Muscle layer of colon (tissue), 2 donors: ENCODE data around the gene OPA1.

Source experiments
- H3K27ac ChIP-seq: one replicate; pipeline ENCODE4 v1.7.0; 2013; ENCODE audit warnings: low read depth, mild to moderate bottlenecking, low read length, moderate library complexity
- H3K27me3 ChIP-seq, 2 donors: one replicate each; pipeline ENCODE4 v1.7.0; 2013; ENCODE audit warnings: low read length in 2 of 2, mild to moderate bottlenecking in 2 of 2; ENCODE audit not compliant: insufficient read depth in 2 of 2, control insufficient read depth in 1 of 2
- H3K36me3 ChIP-seq: one replicate; pipeline ENCODE4 v1.7.0; 2013; ENCODE audit warnings: mild to moderate bottlenecking, low read length; ENCODE audit not compliant: insufficient read depth
- H3K4me1 ChIP-seq: one replicate; pipeline ENCODE4 v1.7.0; 2013; ENCODE audit warnings: mild to moderate bottlenecking, low read length; ENCODE audit not compliant: insufficient read depth
- H3K4me3 ChIP-seq, 2 donors: one replicate each; pipeline ENCODE4 v1.7.0; 2013; ENCODE audit warnings: low read length in 2 of 2, low read depth in 1 of 2, mild to moderate bottlenecking in 1 of 2, moderate library complexity in 1 of 2
- H3K9ac ChIP-seq: one replicate; pipeline ENCODE4 v1.7.0; 2013; ENCODE audit warnings: low read length
- H3K9me3 ChIP-seq: one replicate; pipeline ENCODE4 v1.7.0; 2013; ENCODE audit warnings: mild to moderate bottlenecking, low read length
- donor health status: abdominal sarcoma.
- donor health status: Adenocarcinoma of cecum.

The OPA1 gene

DNA sequence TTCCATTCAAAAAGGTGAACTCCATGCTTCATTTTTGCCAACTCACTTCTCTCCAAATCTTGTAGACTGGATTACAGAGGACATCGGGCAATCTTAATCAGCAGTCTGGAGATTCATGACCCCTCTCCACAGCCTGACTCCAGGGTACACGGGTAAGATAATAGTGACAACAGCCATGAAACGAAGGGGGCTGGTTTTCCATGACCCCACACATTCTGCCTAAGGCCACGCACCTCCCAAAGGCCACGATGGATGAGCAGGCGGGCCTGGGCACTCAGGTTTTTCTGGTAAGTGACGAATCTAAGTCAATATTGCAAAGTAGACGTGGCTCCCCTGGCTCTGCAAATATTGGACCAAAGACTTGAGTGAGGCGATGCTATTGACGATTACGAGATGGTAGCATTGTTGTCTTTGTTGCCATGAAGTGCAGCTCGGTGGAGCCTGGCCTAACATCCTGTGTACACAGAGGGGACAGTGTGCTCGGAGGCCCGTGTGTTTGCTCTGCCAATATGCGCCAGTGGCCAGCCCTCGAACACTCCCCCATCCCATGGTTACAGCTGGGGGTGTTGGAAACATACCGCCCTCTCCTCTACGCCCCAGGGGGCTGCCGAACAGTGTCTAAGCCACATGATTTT, 119.1 kb downstream of the OPA1 start:
- no peaks in the 10 kb centered on the region for H3K4me1 ChIP-seq
- no peak overlapping the region for H3K4me3 ChIP-seq
- H3K9me3 ChIP-seq: no peaks in the 10 kb centered on the region
- H3K36me3 ChIP-seq: no peaks in the 10 kb centered on the region
- no peak overlapping the region for H3K27ac ChIP-seq
- H3K9ac ChIP-seq: no peak overlapping the region
- H3K27me3 ChIP-seq: no peaks in the 10 kb centered on the region

DNA sequence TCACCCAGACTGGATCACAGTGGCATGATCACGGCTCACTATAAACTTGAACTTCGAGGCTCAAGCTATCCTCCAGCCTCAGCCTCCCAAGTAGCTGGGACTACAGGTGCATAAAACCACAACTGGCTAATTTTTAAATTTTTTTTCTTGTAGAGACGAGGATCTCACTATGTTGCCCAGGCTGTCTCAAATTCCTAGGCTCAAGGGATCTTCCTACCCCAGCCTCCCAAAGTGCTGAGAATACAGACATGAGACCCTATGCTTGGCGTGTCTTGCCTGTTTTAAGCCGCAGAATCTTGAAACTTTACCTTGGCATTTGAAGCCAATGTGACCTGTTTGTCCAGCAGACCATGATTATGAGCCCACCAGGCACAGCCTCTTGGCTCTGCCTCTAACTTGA, 119.9 kb downstream of the OPA1 start:
- no peak overlapping the region for H3K9ac ChIP-seq
- no peaks in the 10 kb centered on the region for H3K27me3 ChIP-seq
- no peaks in the 10 kb centered on the region for H3K4me1 ChIP-seq
- H3K4me3 ChIP-seq: no peak overlapping the region
- H3K36me3 ChIP-seq: no peaks in the 10 kb centered on the region
- no peak overlapping the region for H3K27ac ChIP-seq
- no peaks in the 10 kb centered on the region for H3K9me3 ChIP-seq

DNA sequence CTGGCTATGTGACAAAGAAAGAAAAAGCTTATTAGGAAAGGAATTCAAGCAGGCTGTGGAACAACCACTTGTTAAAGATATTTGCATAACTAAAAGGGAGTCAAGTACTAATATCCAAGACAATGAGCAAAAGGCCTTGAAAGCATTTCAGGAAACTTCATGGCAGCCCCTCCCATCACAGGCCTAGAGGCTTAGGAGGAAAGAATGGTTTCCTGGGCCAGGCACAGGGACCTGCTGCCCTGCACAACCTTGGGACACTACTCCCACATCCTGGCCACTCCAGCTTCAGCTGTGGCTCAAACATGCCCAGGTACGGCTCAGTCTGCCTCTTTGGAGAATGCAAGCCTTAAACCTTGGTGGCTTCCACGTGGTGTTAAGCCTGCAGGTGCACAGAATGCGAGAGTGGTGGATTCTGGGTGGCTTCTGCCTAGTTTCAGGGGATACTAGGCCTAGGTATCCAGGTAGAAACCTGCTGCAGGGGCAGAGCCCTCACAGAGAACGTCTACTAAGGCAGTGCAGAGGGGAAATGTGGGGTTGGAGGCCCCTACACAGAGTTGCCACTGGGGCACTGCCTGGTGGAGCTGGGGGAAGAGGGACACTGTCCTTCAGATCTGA, 121.6 kb downstream of the OPA1 start:
- H3K4me1 ChIP-seq: no peaks in the 10 kb centered on the region
- no peak overlapping the region for H3K9ac ChIP-seq
- H3K36me3 ChIP-seq: no peaks in the 10 kb centered on the region
- H3K27ac ChIP-seq: no peak overlapping the region
- H3K9me3 ChIP-seq: no peaks in the 10 kb centered on the region
- no peaks in the 10 kb centered on the region for H3K27me3 ChIP-seq
- H3K4me3 ChIP-seq: no peak overlapping the region

DNA sequence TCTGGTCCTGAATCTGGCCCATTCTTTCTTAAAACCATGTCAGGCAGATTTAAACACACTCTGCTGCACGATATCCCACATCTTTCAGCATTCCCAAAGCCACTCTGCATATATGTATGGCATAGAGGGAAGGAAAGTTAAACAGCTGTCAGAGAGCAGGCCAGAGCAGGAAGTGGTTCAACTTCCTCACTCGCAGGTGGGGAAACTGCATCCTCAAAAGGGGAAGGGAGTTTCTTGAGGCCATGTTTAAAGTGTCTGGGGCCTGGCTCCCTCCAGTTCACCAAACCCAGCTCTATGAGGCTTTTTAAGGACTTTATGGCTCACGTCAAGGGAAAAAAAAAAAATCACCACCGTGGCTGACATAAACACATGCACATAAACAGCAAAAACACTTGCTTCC, 123.1 kb downstream of the OPA1 start:
- H3K27ac ChIP-seq: no peak overlapping the region
- H3K27me3 ChIP-seq: no peaks in the 10 kb centered on the region
- no peaks in the 10 kb centered on the region for H3K36me3 ChIP-seq
- no peak overlapping the region for H3K9ac ChIP-seq
- no peaks in the 10 kb centered on the region for H3K9me3 ChIP-seq
- no peak overlapping the region for H3K4me3 ChIP-seq
- H3K4me1 ChIP-seq: no peaks in the 10 kb centered on the region

DNA sequence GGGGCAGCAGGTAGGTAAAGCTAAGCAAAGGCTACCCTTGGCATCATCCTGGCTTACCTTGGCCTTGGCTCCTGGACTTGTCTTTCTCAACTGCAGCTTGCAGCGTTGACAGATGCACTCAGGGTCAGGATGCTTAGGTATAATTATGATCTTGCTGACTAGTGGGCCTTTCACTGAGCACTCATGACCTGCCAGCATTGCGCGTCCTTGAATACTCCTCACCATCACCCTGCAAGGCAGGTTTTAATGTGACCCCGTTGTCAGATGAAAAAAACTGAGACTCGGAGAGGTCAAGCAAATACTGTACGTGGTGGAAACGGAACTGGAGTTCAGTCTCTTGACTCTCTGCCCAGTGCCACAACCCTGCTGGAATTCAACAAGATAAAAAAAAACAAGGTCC, 126.7 kb downstream of the OPA1 start:
- no peaks in the 10 kb centered on the region for H3K27me3 ChIP-seq
- H3K9ac ChIP-seq: no peak overlapping the region
- H3K27ac ChIP-seq: no peak overlapping the region
- no peaks in the 10 kb centered on the region for H3K36me3 ChIP-seq
- no peak overlapping the region for H3K4me3 ChIP-seq
- no peaks in the 10 kb centered on the region for H3K4me1 ChIP-seq
- no peaks in the 10 kb centered on the region for H3K9me3 ChIP-seq

DNA sequence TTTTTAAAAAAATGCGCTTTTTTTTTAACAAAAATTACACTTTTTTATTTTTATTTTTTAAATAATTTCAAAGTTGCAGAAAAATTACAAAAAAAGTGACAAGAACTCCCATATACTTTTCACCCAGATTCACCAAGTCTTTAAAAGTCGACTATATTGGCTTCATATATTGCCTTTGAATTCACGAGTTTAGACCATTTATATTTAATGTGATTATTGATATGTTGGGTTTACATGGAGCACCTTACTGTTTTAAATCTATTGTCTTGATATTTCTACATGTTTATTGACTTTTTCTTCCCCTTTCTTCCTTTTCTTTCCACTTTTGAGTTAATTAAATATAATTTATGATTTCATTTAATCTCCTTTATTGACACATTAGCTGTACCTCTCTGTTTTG, 127.2 kb downstream of the OPA1 start:
- no peaks in the 10 kb centered on the region for H3K36me3 ChIP-seq
- no peaks in the 10 kb centered on the region for H3K27me3 ChIP-seq
- H3K27ac ChIP-seq: no peak overlapping the region
- H3K4me3 ChIP-seq: no peak overlapping the region
- H3K4me1 ChIP-seq: no peaks in the 10 kb centered on the region
- no peaks in the 10 kb centered on the region for H3K9me3 ChIP-seq
- H3K9ac ChIP-seq: no peak overlapping the region

DNA sequence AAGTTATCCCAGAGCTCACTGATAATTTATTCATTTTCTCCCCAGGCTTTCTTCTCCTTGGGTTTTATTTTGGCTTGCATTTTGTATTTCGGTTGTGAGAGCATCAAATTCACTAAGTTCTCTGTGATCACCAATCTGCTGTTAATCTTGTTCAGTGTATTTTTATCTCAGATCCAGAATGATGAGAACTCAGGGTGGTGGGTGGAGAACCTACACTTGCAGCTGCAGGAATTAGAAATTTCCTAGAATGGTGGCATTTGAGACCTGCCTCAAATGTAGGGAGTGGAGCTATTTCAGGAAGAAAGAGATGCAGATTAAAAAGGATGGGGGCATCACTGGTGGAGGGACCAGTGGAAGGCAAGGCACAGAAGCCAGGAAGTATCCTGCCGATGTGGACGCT, 129.6 kb downstream of the OPA1 start:
- H3K27ac ChIP-seq: no peak overlapping the region
- H3K4me1 ChIP-seq: no peaks in the 10 kb centered on the region
- no peaks in the 10 kb centered on the region for H3K27me3 ChIP-seq

DNA sequence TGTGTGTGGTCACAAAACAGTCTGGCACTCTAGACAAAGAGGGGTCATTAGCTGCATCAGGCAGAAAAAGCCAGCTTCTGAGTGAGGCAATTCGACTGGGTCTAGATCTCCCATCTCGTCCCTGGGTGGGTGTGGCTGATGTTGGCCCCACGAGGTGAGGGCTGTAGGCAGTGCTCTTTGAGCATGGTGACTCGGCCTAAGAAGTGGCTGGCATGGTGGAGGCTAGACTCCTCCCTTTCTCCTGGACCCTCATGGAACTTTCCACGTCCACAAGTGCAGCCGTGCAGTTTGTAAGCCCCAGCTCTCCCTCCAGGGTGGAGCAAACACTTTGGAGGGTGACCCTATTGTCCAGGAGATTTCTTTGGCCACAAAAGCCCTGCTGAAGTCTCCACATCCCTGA, 134.1 kb downstream of the OPA1 start:
- Histone ChIP-seq H3K27ac (no peak overlapping the region), H3K4me1 (no peaks in the 10 kb centered on the region), H3K9me3 (no peaks in the 10 kb centered on the region), H3K27me3 (no peaks in the 10 kb centered on the region), H3K4me3 (no peak overlapping the region), H3K9ac (no peak overlapping the region), H3K36me3 (no peaks in the 10 kb centered on the region)

More for the DNA sequence above, 129.6 kb downstream of the OPA1 start:
- Histone ChIP-seq H3K9ac (no peak overlapping the region), H3K4me3 (no peak overlapping the region), H3K9me3 (no peaks in the 10 kb centered on the region), H3K36me3 (no peaks in the 10 kb centered on the region)

DNA sequence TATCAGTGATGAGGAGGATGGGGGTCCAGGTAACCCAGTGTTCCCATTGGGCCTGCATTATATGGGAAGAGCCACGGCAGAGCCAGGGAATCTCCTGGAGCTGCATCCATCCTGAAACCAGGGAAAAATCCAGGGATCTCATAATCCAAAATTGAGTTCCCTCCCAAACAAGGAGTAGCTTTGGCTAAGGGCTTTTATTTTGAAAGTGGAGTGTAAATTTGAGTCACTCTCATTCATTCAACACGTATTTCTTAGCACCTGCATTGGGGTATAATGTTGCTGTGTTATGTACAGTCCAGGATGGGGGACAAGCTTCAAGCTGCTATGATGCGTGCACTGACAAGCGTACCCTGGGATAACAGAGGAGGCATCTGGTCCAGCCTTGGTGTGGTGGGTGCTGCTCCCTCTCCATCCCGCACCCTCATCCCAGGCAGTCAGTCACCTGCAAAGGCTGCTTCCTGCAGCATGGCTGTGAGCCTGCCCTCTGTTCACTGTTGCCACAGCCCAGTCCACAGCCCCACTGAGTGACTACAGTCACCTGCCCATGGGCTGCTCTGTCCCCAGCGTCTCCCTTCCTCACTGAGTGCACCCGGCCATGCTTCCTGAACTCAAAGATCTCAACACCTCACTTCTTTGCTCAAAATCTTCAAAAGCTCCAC, 135.6 kb downstream of the OPA1 start:
- H3K27ac ChIP-seq: no peak overlapping the region
- H3K9me3 ChIP-seq: no peaks in the 10 kb centered on the region
- H3K36me3 ChIP-seq: no peaks in the 10 kb centered on the region
- no peak overlapping the region for H3K9ac ChIP-seq
- H3K27me3 ChIP-seq: no peaks in the 10 kb centered on the region
- H3K4me1 ChIP-seq: no peaks in the 10 kb centered on the region
- H3K4me3 ChIP-seq: no peak overlapping the region

DNA sequence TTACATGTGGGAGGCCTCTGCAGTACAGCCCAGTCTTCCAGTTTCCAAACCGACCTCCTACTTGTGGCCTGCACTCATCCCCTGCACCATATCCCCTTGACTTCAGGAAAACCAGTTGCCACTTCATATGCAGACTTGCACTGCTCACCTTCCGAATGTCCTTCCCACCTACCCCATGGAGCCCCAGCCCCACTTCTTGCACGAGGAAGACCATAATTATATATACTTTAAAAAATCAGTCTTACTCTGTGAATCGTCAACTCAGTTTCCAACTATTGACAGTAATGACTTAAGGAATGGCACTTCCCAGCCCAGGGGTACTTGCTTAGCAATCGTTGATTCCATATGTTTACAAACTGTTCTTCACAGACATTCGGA, 136.1 kb downstream of the OPA1 start:
- no peak overlapping the region for H3K4me3 ChIP-seq
- no peak overlapping the region for H3K27ac ChIP-seq
- H3K9me3 ChIP-seq: no peaks in the 10 kb centered on the region
- no peaks in the 10 kb centered on the region for H3K36me3 ChIP-seq
- no peak overlapping the region for H3K9ac ChIP-seq
- no peaks in the 10 kb centered on the region for H3K27me3 ChIP-seq
- H3K4me1 ChIP-seq: no peaks in the 10 kb centered on the region

DNA sequence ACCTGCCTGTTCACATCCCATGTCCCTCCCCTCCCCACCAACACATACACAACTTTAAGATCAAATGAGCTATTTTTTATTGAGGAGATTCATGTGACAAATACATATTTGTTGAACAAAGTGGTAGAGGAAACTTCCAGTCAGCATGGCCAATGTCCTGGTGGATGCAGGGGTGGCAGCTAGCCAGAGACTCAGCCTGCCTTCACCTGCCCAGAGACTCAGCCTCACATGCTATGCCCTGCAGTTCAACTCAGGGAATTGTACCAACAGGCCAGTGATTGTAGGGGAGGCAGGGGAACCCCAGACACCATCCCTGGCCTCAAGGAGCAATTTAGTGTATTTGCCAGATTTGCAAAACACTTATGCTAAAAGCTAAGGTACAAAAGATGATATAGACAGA, 136.6 kb downstream of the OPA1 start:
- H3K4me1 ChIP-seq: no peaks in the 10 kb centered on the region
- H3K4me3 ChIP-seq: no peak overlapping the region
- no peak overlapping the region for H3K9ac ChIP-seq
- no peaks in the 10 kb centered on the region for H3K9me3 ChIP-seq
- H3K27ac ChIP-seq: no peak overlapping the region
- no peaks in the 10 kb centered on the region for H3K36me3 ChIP-seq
- H3K27me3 ChIP-seq: no peaks in the 10 kb centered on the region

DNA sequence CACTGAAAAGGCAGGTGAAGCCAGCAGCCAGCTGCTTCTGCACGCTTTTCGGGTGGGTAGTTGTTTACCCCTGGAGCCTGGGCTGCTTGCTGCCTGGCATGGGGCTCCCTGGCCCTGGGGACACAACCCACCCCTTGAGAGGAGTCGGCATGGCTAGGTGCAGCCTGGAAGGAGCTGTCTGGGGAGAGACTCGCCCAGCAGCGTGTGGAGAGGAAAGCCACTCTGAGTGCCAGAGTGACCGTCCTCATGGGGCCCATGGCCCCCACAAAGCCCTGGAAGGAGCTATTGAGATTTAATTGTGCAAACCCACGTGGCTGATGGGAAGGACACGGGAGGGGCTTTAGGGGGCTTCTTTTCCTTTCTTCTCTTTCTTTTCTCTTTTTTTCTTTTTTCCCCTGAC, 137.5 kb downstream of the OPA1 start:
- Histone ChIP-seq H3K27ac (no peak overlapping the region), H3K36me3 (no peaks in the 10 kb centered on the region), H3K4me1 (no peaks in the 10 kb centered on the region), H3K4me3 (no peak overlapping the region), H3K9me3 (no peaks in the 10 kb centered on the region), H3K27me3 (no peaks in the 10 kb centered on the region), H3K9ac (no peak overlapping the region)
